Inferior parietal cortex (tissue), 1 donor: ENCODE data around the gene STX5.
"Not testable (repeated sequence)": the region's sequence is repeated elsewhere in the genome, so short reads cannot be mapped to it uniquely, and the experiment has no call there.

Source experiments
- DNase-seq: peaks from one replicate; pipeline ENCODE4 v3.0.0-alpha.2; 2016; ENCODE audit errors: extremely low spot score

Gene STX5, protein sequence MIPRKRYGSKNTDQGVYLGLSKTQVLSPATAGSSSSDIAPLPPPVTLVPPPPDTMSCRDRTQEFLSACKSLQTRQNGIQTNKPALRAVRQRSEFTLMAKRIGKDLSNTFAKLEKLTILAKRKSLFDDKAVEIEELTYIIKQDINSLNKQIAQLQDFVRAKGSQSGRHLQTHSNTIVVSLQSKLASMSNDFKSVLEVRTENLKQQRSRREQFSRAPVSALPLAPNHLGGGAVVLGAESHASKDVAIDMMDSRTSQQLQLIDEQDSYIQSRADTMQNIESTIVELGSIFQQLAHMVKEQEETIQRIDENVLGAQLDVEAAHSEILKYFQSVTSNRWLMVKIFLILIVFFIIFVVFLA

DNA sequence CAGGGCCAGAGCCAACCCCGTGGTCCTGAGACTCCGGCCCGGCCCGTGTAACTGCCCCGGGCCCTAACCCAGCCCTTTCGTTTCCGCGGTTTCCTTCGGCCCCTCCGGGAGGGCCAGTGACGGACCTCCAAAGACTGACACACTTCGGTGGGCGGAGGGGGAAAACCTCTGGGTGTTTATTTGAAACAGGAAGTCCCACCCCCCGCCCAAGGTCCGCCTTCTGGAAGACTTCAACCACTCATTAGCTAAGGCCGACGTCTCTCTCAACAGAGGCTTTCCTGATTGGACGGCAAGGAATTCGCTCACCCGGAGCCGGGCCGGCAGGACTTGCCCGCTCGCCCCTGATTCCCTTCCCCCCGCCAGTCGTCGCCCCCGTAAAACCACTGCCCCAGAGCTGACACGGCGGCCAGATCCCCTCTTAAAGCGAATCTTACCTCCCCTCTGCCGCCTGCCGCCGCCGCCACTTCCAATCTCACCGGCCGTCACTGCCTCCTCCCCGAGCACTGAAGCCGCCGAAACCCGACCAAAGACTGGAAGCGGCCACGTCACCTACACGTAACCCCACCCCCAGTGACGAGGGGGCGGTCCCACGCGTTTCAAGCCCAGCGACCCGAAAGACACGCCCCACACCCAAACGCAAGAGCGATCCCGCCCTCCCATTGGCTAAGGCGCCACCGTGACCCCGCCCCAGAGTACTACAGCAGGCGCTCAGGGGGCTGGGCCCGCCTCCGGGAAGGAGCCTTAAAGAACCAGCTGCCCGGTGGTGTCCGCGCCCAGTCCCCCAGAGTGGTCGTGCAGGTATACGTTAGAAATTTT lies at the start of gene STX5:
Gene STX5, minus strand, starts transcription at position 532 of the 816 bp plus-strand sequence. CDS start 808 bp downstream, outside the sequence.
- peak; percentile 98 for DNase-seq

DNA sequence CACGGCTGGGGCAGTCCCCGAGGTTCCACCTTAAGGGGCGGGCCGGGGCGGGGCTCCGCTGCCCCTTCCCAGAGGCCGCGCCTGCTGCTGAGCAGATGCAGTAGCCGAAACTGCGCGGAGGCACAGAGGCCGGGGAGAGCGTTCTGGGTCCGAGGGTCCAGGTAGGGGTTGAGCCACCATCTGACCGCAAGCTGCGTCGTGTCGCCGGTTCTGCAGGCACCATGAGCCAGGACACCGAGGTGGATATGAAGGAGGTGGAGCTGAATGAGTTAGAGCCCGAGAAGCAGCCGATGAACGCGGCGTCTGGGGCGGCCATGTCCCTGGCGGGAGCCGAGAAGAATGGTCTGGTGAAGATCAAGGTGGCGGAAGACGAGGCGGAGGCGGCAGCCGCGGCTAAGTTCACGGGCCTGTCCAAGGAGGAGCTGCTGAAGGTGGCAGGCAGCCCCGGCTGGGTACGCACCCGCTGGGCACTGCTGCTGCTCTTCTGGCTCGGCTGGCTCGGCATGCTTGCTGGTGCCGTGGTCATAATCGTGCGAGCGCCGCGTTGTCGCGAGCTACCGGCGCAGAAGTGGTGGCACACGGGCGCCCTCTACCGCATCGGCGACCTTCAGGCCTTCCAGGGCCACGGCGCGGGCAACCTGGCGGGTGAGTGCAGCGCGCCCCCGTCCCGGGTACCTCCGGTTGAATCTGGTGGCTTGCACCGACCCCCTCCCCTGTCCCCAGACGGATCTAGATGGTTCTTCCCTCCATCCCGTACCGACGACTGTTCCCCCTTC lies 49.1 kb upstream of the STX5 start, which contains the start of gene SLC3A2:
Gene SLC3A2, plus strand, starts transcription at position 94 of the 776 bp plus-strand sequence. Its CDS starts 128 bp downstream, at position 222.
- DNase-seq, result peak; percentile 81

DNA sequence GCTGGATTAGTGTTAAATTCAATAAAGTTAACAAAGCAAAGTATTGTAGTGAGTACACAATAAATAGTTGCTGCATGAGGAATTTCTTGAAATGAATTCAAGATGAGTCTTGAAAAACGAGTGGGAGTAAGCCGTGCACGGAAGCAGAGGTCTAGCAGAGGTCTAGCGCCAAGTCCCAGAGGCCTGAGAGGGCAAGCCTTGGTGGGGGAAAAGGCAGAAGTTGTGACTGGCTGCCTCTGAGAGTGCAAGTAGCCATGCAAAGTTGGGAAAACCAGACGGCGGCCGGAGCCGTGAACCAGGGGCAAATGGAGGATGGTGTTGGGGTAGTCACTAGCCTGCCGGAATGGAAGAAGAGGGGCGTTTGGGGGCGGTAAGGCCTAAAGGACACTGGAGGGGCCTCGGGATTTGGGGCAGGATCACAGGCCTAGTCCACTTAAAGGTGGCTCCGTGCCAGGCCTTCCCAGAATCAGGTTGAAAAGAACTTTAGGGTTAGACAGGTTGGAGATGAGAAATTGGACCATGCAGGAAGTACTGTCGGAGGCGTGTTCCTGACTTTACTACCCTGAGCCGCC lies 48.5 kb upstream of the STX5 start:
- DNase-seq, result no peak

DNA sequence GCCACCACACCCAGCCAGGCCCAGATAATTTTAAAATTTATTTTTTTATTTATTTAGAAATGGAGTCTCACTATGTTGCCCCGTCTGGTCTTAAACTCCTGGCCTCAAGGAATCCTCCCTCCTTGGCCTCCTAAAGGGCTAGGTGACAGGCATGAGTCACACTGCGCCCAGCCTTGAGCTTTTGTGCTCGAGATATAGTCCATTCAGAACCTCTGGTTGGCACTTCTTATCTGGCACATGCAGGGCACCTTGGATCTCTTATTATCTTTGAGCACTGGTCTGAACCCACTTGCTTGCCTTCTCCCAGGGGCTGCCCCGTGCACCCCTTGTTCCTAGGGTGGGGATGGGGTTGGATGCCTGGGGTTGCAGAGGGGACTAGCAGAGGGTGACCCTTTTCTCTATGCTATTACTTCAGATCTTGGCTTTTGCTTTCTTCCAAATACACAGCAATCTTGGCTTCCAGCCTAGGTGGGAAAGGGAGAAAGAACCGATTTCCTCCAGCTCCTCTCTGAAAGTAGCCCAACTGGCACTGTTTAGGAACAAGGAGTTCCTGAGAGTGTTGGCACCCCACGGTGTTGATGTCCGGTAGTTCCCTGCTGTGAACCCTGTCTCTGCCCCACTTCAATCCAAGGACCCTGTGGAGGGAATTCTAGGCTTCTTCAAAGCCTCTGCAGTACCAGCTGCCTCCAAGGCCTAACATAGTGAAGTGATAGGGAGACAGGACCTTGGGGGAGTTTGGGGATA lies 47.6 kb upstream of the STX5 start:
- DNase-seq, result no peak

DNA sequence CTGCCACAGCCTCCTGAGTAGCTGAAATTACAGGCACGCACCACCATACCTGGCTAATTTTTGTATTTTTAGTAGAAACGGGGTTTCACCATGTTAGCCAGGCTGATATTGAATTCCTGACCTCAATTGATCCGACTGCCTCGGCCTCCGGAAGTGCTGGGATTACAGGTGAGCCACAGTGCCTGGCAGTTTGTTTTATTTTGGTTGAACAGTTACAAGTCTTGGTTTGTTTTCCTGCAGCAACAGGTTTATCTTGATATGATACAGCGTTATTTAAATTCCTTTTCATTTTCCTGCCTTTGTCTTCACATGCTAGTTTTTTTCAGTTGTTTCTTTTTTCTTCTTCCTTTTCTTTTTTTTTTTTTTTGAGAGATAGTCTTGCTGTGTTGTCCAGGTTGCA lies 44.9 kb upstream of the STX5 start:
- no peak for DNase-seq

DNA sequence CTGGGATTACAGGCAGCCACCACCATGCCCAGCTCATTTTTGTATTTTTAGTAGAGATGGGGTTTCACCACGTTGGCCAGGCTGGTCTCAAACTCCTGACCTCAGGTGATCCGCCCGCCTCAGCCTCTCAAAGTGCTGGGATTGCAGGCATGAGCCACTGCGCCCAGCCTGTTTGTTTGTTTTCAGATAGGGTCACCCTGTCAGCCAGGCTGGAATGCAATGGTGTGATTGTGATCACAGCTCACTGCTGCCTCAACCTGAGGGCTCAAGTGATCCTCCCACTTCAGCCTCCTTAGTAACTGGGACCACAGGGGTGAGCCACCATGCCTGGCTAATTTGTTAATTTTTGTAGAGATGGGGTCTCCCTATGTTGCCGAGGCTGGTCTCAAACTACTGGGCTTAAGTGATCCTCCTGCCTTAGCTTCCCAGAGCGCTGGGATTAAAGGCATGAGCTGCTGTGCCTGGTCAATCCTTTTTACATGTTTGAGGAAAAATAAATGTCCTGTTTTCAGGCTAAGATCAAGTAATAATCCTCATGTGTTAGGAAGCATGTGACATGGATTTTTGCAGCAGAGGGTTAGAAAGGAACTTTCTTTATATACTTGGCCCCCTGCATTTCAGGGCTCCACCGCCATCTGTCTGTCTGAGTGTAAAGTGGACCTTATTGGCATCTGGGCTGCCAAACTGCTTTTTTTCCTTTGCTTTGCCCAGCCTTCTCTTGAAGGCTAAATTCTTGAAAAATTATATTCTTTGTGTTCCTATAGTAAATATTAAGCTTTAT lies 44.0 kb upstream of the STX5 start:
- no peak for DNase-seq

DNA sequence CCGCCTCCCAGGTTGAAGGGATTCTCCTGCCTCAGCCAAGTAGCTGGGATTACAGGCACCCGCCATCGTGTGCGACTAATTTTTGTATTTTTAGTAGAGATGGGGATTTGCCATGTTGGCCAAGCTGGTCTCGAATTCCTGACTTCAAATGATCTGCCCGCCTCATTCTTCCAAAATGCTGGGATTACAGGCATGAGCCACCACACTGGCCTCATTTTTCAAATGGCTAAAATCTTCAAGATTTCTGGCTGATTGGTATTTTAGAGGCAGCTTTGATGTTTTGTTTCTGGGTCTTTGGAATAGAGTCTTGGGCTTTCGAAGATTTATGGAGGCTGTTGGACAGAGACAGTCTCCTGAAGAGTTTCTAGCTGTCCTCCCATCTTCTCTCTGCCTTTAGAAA lies 43.0 kb upstream of the STX5 start:
- DNase-seq, result no peak

DNA sequence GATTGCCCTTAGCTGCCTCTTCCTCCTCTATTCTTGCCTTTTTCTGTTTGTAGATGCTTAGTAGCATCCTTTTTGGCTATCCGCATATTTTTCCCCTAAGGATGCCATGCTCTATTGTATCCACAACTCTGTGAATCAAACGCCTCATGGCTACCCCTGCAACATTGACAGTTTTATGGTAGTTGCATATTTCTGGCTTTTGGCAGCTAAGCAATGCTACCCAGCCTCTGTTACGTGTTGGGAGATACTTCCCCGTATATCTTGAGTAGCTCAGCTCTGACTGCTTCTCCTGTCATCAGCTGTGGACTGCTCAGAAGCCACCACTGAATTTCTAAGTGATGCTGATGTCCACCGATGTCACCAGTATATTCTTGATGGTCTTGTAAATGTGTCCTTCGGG lies 33.8 kb upstream of the STX5 start:
- no peak for DNase-seq

DNA sequence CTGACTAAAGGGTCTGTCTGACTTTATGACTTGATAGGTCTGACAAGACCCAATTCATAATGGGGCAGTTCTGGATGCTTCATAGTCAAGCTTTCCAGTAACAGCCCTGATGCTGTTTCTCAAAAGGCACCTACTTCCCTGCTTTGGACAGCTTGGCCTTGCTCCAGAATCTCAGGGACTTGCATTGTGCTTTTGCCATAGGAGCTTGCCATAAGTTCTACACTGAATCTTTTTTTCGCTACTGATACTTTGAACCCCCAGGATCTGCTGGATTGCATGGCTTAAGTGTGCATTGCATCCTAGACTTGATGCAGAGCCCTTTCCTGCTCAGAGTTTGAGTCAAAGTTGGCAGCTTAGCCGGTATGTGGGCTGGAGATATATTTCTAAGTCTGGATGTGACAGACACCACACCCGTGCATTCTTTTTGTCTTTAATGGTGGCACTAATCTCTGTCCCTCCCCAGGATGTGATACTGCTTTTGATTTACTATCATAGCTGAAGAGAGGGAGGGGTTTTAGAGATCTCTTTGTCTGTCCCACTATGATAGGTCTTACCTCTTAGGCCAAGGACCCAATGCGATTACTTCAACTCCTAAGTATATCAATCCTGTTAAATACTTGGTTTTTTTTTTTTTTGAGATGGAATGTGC lies 32.0 kb upstream of the STX5 start:
- no peak for DNase-seq

DNA sequence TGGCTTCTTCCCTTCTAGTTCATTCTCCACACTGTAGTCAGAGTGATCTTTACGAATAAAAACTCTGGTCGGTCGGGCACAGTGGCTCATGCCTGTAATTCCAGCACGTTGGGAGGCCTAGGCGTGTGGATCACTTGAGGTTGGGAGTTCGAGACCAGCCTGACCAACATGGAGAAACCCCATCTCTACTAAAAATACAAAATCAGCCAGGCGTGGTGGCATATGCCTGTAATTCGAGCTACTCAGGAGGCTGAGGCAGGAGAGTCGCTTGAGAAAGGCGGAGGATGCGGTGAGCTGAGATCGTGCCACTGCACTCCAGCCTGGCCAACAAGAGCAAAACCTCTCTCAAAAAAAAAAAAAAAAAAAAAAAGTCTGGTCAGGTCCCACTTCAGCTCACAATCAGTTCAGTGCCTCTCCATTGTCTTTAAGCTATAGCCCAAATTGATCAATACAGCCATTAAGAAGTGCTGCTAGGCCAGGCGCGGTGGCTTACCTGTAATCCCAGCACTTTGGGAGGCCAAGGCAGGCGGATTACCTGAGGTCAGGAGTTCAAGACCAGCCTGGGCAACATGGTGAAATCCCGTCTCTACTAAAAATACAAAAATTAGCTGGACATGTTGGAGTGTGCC lies 29.8 kb upstream of the STX5 start:
- DNase-seq, result not testable (repeated sequence)

DNA sequence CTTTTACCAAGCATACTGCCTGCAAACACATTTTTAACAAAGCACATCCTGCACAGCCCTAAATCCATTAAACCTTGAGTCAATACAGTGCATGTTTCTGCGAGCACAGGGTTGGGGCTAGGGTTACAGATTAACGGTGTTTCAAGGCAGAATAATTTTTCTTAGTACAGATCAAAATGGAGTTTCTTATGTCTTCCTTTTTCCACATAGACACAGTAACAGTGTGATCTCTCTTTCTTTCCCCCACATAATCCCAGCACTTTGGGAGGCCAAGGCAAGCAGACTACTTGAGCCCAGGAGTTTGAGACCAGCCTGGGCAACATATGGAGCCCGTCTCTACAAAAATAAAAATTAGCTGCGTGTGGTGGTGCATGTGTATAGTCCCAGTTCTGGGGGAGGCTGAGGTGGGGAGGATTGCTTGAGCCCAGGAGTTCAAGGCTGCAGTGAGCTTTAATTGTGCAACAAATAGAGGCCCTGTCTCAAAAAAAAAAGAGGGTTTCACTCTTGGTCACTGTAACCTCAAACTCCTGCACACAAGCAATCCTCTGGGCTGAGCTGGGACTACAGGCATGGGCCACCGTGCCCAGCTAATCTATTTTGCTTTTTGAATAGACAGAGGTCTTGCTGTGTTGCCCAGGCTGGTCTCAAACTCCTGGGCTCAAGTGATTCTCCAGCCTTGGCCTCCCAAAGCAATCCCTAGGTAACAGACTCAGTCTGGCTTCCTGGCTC lies 29.1 kb upstream of the STX5 start:
- DNase-seq, result no peak

DNA sequence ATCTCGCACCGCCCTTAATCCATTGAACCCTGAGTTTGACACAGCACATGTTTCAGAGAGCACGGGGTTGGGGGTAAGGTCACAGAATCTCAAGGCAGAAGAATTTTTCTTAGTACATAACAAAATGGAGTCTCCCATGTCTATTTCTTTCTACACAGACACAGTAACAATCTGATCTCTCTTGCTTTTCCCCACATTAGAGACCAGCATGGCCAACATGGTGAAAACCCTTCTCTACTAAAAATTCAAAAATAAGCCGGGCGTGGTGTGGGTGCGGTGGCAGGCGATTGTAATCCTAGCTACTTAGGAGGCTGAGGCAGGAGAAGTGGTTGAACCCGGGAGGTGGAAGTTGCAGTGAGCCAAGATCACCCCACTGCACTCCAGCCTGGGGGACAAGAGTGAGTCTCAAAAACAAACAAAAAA lies 27.4 kb upstream of the STX5 start:
- not testable (repeated sequence) for DNase-seq

DNA sequence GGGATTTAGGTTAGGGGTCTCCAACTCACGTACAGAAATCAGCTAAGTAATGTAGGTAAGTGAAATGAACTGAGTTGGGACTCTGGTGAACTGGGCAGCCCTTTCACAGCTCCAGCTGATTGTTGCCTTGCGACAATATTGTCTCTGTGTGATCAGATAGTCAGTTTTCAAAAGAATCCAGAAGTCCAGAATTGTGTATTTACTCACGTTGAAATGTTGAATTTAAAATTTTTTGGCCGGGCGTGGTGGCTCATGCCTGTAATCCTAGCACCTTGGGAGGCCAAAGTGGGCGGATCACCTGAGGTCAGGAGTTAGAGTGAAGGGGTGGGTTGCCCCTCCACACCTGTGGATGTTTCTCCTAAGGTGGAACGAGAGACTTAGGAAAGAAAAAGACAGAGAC lies 26.4 kb upstream of the STX5 start:
- DNase-seq, result no peak

DNA sequence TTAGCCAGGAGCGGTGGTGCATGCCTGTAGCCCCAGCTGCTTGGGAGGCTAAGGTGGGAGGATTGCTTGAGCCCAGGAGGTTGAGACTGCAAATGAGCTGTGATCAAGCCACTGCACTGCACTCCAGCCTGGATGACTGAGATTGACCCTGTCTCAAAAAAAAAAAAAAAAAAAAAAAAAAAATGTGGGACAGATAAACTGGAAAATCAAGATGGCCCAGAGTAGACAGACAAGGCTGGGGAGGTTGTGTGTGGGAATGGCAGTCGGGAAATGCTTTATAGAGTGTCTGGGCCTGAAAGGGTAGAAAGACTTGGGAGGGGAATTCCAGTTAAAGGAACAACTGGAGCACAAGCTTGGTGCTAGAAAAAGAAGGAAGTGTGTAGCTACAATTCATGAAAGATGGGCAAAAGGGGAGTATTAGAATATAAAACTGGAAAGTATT lies 25.7 kb upstream of the STX5 start:
- no peak for DNase-seq

DNA sequence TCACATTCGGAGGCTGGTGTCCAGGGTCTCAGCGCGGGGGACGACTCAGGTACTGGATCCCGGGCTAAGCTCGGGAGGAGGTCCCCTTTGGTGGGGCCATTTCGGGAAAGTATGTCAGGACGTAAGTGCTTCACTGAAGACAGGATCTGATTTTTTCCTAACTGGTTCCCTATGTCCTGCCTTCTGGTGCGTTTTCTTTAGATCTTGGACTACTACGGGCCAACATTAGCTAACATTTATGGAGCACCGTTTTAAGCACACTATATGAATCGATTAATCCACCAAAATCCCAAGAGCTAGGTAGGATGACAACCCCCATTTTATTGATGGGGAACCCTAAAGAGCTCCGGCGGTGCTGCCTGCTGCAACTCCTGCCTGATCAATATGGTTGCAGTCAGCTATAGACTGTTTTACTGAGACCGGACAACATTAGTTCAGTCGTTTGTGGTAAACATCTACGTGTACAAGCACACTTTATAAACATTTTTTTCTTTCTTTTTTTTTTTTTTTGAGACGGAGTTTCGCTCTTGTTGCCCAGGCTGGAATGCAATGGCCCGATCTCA lies 24.6 kb upstream of the STX5 start:
- no peak for DNase-seq

DNA sequence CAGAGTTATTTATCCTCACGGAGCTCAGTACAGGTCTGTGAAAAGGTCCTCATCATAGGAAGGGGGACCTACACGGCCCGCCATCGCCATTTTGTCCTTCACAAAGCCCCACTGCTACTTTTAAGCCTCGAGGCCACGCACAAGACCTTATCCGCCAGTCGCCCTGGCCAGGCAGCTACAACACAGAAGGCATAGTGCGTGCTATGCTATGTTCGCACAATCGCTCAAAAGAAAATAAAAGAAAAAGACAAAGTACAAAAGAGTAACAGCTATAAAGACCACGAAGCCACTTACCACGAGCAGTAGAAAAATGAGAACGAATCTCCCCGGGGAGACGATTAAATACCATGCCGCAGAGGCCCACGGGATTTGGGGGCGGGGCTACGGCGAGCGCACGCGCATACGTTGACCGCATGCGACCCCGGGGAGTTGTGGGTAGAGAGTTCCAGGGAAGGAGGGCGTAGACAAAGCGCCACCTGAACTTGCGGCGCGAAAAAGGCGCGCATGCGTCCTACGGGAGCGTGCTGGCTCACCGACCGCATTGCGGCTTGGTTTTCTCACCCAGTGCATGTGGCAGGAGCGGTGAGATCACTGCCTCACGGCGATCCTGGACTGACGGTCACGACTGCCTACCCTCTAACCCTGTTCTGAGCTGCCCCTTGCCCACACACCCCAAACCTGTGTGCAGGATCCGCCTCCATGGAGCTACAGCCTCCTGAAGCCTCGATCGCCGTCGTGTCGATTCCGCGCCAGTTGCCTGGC lies 23.9 kb upstream of the STX5 start:
- DNase-seq, result peak; percentile 98

DNA sequence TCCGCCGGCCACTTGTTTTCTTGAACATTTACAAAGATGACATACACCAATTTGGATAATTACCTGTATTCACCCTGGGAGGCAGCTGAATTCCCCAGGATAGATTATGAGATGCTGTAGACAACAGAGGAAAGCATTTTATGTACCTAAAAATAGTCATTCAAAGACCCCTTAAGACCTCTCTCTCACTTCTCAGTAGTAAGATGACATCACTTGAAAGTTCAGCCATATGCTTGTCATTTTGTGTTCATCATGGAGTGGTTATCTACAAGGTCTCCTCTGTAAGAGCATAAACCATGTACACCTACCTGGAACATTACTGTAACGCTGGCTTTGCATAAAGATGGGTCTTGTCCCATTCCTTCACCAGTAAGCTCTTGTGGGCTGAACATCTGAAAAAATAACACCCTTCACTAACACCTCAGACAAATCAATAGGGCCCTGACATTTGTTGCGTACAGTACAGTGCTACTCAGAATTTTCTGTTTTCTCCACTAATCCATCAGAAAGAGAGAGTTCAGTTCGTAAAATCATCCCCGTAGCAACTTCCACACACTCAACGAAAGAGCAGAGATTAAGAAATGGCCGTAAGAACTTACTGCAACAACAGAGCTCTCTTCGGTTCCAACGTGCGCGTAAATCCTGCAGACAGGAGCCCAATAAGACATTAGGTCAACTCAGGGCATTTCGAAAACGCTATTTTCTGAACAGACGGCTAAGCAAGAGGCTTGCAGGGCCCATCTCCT lies 23.1 kb upstream of the STX5 start:
- no peak for DNase-seq
